GM12892 (cell line): ENCODE data around the gene CLASP2.

Experiments
- DNase-seq: peaks from one replicate; pipeline ENCODE4 v3.0.0; 2011; ENCODE audit not compliant: insufficient read length
- FAIRE-seq: peaks from 2 replicates; lab custom pipeline; 2011; peaks lifted over from hg19 to GRCh38; lab: Jason Lieb, UNC
- POLR2A ChIP-seq: IDR thresholded peaks from 2 replicates; pipeline ENCODE4 v1.6.1; 2011; ENCODE audit warnings: low read depth, low read length, control low read depth
- POLR2AphosphoS5 ChIP-seq: IDR thresholded peaks from 2 replicates; pipeline ENCODE4 v1.6.1; 2011; ENCODE audit warnings: low read depth, low read length, control low read depth
- TAF1 ChIP-seq: IDR thresholded peaks from 2 replicates; pipeline ENCODE4 v1.6.1; 2011; ENCODE audit warnings: low read depth, mild to moderate bottlenecking, control low read depth, low read length, borderline replicate concordance

Gene CLASP2

GRCh38 chr3:33650495-33650894, 67.6 kb downstream of the CLASP2 start:
- TF ChIP-seq POLR2AphosphoS5 = no peak
- TF ChIP-seq POLR2A = no peak
- no peak for TF ChIP-seq TAF1
- no peak for DNase-seq
- no peak for FAIRE-seq

GRCh38 chr3:33648793-33649192, 69.3 kb downstream of the CLASP2 start:
- DNase-seq (no peak), FAIRE-seq (peak; percentile 67)
- no peak for TF ChIP-seq POLR2AphosphoS5
- no peak for TF ChIP-seq TAF1
- TF ChIP-seq POLR2A = no peak

GRCh38 chr3:33646406-33646805, 71.6 kb downstream of the CLASP2 start:
- TF ChIP-seq POLR2A (no peak), TAF1 (no peak), POLR2AphosphoS5 (no peak)
- no peak for FAIRE-seq
- no peak for DNase-seq

GRCh38 chr3:33645060-33645647, 72.9 kb downstream of the CLASP2 start:
- TF ChIP-seq POLR2A (no peak), POLR2AphosphoS5 (no peak), TAF1 (no peak)
- DNase-seq = no peak
- no peak for FAIRE-seq

- DNase-seq (no peak), FAIRE-seq (no peak)
- TF ChIP-seq POLR2AphosphoS5 (no peak), POLR2A (no peak), TAF1 (no peak)
Observed at GRCh38 chr3:33644582-33644981, 73.5 kb downstream of the CLASP2 start.

GRCh38 chr3:33642806-33643205, 75.2 kb downstream of the CLASP2 start:
- no peak for DNase-seq
- no peak for TF ChIP-seq POLR2AphosphoS5
- TF ChIP-seq TAF1 = no peak
- TF ChIP-seq POLR2A = no peak
- FAIRE-seq = no peak

- FAIRE-seq (no peak), DNase-seq (no peak)
- TF ChIP-seq TAF1 (no peak), POLR2A (no peak), POLR2AphosphoS5 (no peak)
Observed at GRCh38 chr3:33639889-33640288, 78.2 kb downstream of the CLASP2 start.

- TF ChIP-seq POLR2A (no peak), TAF1 (no peak), POLR2AphosphoS5 (no peak)
- FAIRE-seq = no peak
- DNase-seq = no peak
Observed at GRCh38 chr3:33637482-33637881, 80.6 kb downstream of the CLASP2 start.

GRCh38 chr3:33636125-33636850, 81.8 kb downstream of the CLASP2 start:
- TF ChIP-seq TAF1 (no peak), POLR2AphosphoS5 (no peak), POLR2A (no peak)
- FAIRE-seq (no peak), DNase-seq (no peak)

GRCh38 chr3:33634262-33634661, 83.8 kb downstream of the CLASP2 start:
- FAIRE-seq (no peak), DNase-seq (no peak)
- TF ChIP-seq POLR2A (no peak), POLR2AphosphoS5 (no peak), TAF1 (no peak)

- no peak for DNase-seq
- no peak for FAIRE-seq
- TF ChIP-seq POLR2A (no peak), POLR2AphosphoS5 (no peak), TAF1 (no peak)
Observed at GRCh38 chr3:33629219-33629618, 88.8 kb downstream of the CLASP2 start.

GRCh38 chr3:33624756-33625155, 93.3 kb downstream of the CLASP2 start:
- no peak for TF ChIP-seq POLR2AphosphoS5
- no peak for TF ChIP-seq TAF1
- no peak for TF ChIP-seq POLR2A
- FAIRE-seq = no peak
- no peak for DNase-seq
